Esophagus squamous epithelium (tissue), 4 donors: ENCODE results near the gene KIR2DL3.

Experiments
- CTCF ChIP-seq, 6 experiments: fragments of 450-650 bp in 4 of 6; fragments of 200-600 bp in 2 of 6; sonication (generic) in 2 of 6; IDR thresholded peaks; one replicate each; pipeline ENCODE4 v1.5.1; 2016 to 2019; ENCODE audit warnings: antibody characterized with exemption in 6 of 6, mild to moderate bottlenecking in 4 of 6, moderate library complexity in 4 of 6
- POLR2A ChIP-seq, 4 donors: fragments of 450-650 bp; IDR thresholded peaks; one replicate each; pipeline ENCODE4 v1.6.1; 2017; ENCODE audit warnings: antibody characterized with exemption in 4 of 4, mild to moderate bottlenecking in 4 of 4, moderate library complexity in 3 of 4

GRCh38 chr19:54707962-54708361 lies 30.4 kb upstream of the KIR2DL3 start:
- TF ChIP-seq CTCF (IDR thresholded peaks at IDR 0.05) (no peak), POLR2A (IDR thresholded peaks at IDR 0.05) (no peak)
